GM06990 (cell line): Measurements from ENCODE around the gene DEAF1.
A peak's percentile ranks its signal among the peaks of the same experiment; 100 is the strongest.

Experiments used
- DNase-seq: peaks from one replicate; pipeline ENCODE4 v3.0.0-alpha.2; 2011; ENCODE audit not compliant: insufficient read length; ENCODE audit errors: extremely low read depth
- H3K27me3 ChIP-seq: replicated peaks from 2 replicates; pipeline ENCODE4 v1.6.0; 2011; ENCODE audit warnings: low read length; ENCODE audit not compliant: control insufficient read depth, insufficient read depth
- H3K36me3 ChIP-seq: 2 replicates; pipeline ENCODE4 v1.5.1; 2011; ENCODE audit warnings: low read length; ENCODE audit not compliant: control insufficient read depth, insufficient read depth
- H3K4me3 ChIP-seq: replicated peaks from 2 replicates; pipeline ENCODE4 v1.5.1; 2011; ENCODE audit warnings: low read depth, mild to moderate bottlenecking, control low read depth, low read length
- CTCF ChIP-seq: IDR thresholded peaks from 2 replicates; pipeline ENCODE4 v1.5.1; 2011; ENCODE audit warnings: low read length, control low read depth, mild to moderate bottlenecking, inconsistent platforms; ENCODE audit not compliant: insufficient read depth, poor library complexity, severe bottlenecking

Gene DEAF1

DNA sequence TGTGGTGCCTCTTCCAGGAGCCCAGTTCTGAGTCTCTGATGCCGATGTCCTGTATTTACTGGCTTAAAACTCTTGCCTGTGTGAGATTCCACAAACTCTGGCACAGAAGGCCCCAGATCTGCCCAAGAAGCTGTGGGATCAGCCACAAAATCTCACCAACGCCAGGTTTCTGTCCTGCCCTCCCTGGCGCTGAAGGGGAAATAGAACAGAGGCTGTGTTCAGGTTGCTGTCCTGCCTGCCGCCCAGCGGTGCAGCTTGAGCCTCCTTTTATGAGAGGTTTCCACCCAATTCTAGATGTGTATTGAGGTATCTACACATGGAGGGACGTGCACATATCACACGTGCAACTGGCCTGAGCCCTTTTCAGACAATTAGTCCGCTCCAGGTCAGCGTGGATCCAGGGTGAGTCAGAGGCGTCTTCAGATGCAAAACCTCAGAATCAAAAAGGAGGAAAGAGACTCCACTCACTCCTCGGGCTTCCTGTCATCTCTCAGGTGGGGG, 2.8 kb upstream of the DEAF1 start:
- TF ChIP-seq CTCF: no peak
- H3K36me3 ChIP-seq: peaks cover 3% of the 10 kb centered on the region
- DNase-seq: no peak
- H3K4me3 ChIP-seq: no peak overlapping the region
- H3K27me3 ChIP-seq: no peaks in the 10 kb centered on the region

DNA sequence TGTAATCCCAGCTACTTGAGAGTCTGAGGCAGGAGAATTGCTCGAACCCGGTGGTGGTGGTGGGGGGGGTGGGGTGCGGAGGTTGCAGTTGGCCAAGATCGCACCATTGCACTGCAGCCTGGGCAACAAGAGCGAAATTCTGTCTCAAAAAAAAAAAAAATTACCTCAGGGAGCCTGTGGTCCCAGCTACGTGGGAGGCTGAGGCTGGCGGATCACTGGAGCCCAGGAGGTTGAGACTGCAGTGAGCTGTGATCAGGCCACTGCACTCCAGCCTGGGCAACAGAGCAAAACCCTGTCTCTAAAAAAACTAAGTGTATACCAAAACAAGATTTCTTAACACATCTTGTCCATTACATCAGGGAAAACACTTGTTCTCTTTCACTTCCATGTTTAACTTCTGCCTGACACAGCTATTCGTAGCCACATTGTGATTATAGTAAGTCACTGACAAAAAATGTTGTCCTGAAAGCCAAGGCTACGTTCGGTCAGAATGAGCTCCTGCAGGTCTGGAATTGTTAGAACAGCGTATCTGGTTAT, 2.0 kb upstream of the DEAF1 start:
- Histone ChIP-seq H3K36me3 (peaks cover 3% of the 10 kb centered on the region), H3K27me3 (no peaks in the 10 kb centered on the region), H3K4me3 (peak overlapping the region; percentile 87)
- TF ChIP-seq CTCF: no peak
- DNase-seq: peak; percentile 64

DNA sequence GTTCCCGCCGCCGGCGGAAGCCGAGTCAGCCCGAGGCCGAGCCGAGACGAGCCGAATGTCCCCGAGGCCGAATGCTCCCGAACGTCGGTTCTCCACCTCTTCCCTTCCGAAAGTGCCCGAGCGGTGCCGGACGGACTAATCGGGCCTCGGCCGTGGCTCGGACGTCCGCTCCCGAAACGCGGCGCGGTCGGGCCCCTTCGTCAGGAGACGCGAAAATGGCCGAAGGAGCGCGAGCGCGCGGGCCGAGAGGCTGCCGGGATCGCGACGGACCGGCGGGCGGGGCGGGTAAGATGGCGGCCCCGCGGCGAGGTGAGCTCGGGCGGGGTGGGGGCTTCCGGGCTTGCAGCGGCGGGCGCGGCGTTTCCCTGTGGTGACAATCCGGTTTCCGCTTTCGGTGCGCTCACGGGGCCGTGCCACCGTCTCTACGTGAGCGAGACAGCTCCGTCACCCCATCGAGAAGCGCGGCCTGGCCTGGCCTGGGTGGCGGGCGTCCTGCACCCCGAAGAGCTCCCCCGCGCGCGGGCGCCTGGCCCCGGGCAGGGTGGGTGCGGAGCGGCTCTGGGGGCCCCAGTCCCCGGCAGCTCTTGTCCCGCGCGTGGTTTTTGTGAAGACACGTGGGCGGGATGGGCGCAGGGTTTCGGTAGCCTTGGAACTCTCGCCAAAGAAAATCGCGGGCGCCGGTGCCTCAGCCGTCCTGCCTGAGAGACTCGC, 671 bp upstream of the DEAF1 start, which contains the start of gene TMEM80:
Gene TMEM80, plus strand, starts transcription at position 279 of the 711 bp plus-strand sequence. Its CDS starts 12 bp downstream, at position 291.
- no peaks in the 10 kb centered on the region for H3K27me3 ChIP-seq
- H3K4me3 ChIP-seq: peak within 1 kb of the TSS; percentile 87
- H3K36me3 ChIP-seq: peaks cover 3% of the 10 kb centered on the region
- DNase-seq: peak; percentile 96
- no peak for TF ChIP-seq CTCF

GRCh38 chr11:695288-695537, 191 bp upstream of the DEAF1 start:
- peaks cover 3% of the 10 kb centered on the region for H3K36me3 ChIP-seq
- H3K27me3 ChIP-seq: no peaks in the 10 kb centered on the region
- TF ChIP-seq CTCF: no peak
- H3K4me3 ChIP-seq: peak overlapping the region; percentile 87
- no peak for DNase-seq

DNA sequence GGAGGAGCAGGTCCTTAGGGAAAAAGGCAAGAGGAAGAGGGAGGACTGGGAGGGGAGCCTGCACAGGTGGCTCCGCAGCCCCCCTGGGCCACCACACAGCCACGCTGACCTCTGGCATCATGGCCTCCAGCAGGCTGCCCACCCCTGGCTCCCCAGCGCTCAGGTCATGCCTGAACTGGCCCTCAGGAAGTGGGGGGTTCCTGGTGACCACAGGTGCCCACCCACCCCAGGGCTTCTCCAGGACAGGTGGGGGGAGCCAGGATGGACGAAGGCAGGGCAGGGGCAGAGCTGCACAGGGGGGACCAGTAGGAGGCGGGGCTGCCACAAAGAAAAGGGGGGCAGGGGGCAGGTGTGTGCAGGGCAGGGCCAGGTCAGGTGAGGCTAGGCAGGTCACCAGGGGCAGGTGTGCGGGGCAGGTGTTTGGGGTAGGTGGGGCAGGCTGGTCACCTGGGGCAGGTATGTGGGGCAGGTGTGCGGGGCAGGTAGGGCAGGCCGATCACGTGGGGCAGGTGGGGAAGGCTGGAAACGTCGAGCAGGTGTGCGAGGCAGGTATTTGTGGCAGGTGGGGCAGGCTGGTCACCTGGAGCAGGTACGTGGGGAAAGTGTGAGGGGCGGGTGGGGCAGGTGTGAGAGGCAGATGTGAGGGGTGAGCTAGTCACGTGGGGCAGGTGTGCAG, 997 bp downstream of the DEAF1 start:
- DNase-seq: no peak
- Histone ChIP-seq H3K4me3 (peak overlapping the region; percentile 63), H3K27me3 (no peaks in the 10 kb centered on the region)

More for the DNA sequence above, 997 bp downstream of the DEAF1 start:
- TF ChIP-seq CTCF: no peak
- peaks cover 5% of the 10 kb centered on the region for H3K36me3 ChIP-seq
